Measurements from ENCODE around the gene RHD. TPM values are rescaled to one million over a fixed set of nuclear protein-coding genes. Genes with fewer than 3 reads are reported as not detected.
"Not testable (repeated sequence)": the region's sequence is repeated elsewhere in the genome, so short reads cannot be mapped to it uniquely, and the experiment has no call there.

Gene RHD
- total and polyA plus RNA-seq, 2 donors (not counting 1 experiment from before 2014, with no cell fraction given), result not detected

DNA sequence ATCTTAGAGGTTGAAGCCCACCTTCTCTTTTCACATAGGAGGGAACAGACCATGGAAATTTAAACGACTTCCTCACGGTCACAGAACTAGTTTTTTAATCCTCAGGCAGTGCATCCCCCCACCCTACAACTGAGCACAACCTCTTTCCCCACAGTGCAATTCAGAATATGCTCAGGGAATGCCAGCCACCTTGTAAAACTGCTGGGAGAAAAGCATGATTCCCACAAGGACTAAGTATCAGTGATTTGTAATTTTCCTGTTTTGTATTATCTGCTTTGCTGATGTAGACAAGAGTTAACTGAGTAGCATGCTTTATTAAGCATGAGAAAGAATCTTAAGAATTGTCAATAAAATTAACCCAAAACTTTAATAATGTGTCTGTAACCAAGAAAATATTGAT, 89.6 kb downstream of the RHD start:
- Mint-ChIP-seq H3K27ac (no peak overlapping the region), H3K4me1 (no peaks in the 10 kb centered on the region), H3K9me3 (ENCODE audit: insufficient read depth) (no peaks in the 10 kb centered on the region), H3K4me3 (no peak overlapping the region), H3K27me3 (no peaks in the 10 kb centered on the region)
- H3K9ac ChIP-seq (ENCODE audit: low read length), result no peak overlapping the region
- H3K79me2 ChIP-seq (ENCODE audit: control insufficient read depth, insufficient read depth, low read length), result no peaks in the 10 kb centered on the region
- no peak overlapping the region for H3K27ac ChIP-seq (ENCODE audit: low read length in 2 of 2)
- 93% methylated on average over 2 of the region's 2 CpGs for WGBS (ENCODE audit: insufficient coverage)
- H3K36me3 ChIP-seq (replicated peaks in 1 of 2; ENCODE audit: control extremely low read depth in 1 of 2, control insufficient read depth in 1 of 2, extremely low read depth in 1 of 2, insufficient read depth in 2 of 2, low read length in 1 of 2), result peaks cover 0 to 33% of the 10 kb centered on the region in 2 experiments
- no peak overlapping the region for H3K4me3 ChIP-seq (ENCODE audit: control extremely low read depth in 1 of 5, extremely low read depth in 1 of 5, insufficient read depth in 1 of 5, low read depth in 2 of 5, low read length in 4 of 5)
- CTCF ChIA-PET, result no interaction called here
- POLR2A ChIA-PET, result no interaction called here
- intact Hi-C loops (cut with micrococcal nuclease), result no loop called here
- no peaks in the 10 kb centered on the region for H3K27me3 ChIP-seq (replicated peaks in 1 of 4; ENCODE audit: control extremely low read depth in 1 of 4, control insufficient read depth in 3 of 4, insufficient read depth in 4 of 4, low read length in 3 of 4)
- no peaks in the 10 kb centered on the region for H3K4me1 ChIP-seq (ENCODE audit: control insufficient read depth in 2 of 2, insufficient read depth in 2 of 2, low read length in 2 of 2)
- H3K9me3 ChIP-seq (ENCODE audit: control extremely low read depth in 1 of 3, control insufficient read depth in 2 of 3, insufficient read depth in 1 of 3, low read length in 2 of 3), result no peaks in the 10 kb centered on the region
- ATAC-seq (ENCODE audit: low read depth) (no peak), DNase-seq (no peak)
- TF ChIP-seq EZH2 (IDR thresholded peaks at IDR 0.05; ENCODE audit: borderline replicate concordance, insufficient read depth, low read depth, low read length, poor library complexity, severe bottlenecking), result no peak
- TF ChIP-seq, protein P1, sequence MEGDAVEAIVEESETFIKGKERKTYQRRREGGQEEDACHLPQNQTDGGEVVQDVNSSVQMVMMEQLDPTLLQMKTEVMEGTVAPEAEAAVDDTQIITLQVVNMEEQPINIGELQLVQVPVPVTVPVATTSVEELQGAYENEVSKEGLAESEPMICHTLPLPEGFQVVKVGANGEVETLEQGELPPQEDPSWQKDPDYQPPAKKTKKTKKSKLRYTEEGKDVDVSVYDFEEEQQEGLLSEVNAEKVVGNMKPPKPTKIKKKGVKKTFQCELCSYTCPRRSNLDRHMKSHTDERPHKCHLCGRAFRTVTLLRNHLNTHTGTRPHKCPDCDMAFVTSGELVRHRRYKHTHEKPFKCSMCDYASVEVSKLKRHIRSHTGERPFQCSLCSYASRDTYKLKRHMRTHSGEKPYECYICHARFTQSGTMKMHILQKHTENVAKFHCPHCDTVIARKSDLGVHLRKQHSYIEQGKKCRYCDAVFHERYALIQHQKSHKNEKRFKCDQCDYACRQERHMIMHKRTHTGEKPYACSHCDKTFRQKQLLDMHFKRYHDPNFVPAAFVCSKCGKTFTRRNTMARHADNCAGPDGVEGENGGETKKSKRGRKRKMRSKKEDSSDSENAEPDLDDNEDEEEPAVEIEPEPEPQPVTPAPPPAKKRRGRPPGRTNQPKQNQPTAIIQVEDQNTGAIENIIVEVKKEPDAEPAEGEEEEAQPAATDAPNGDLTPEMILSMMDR (IDR thresholded peaks at IDR 0.05), result no peak
- no peak overlapping the region for H3K4me2 ChIP-seq (replicated peaks; ENCODE audit: low read depth, low read length, poor library complexity, severe bottlenecking)
- H2AFZ ChIP-seq (ENCODE audit: insufficient read depth, low read depth, low read length, poor library complexity, severe bottlenecking), result no peak overlapping the region
- H4K20me1 ChIP-seq (ENCODE audit: control insufficient read depth, insufficient read depth, low read length, poor library complexity, severe bottlenecking), result peaks cover 10% of the 10 kb centered on the region

DNA sequence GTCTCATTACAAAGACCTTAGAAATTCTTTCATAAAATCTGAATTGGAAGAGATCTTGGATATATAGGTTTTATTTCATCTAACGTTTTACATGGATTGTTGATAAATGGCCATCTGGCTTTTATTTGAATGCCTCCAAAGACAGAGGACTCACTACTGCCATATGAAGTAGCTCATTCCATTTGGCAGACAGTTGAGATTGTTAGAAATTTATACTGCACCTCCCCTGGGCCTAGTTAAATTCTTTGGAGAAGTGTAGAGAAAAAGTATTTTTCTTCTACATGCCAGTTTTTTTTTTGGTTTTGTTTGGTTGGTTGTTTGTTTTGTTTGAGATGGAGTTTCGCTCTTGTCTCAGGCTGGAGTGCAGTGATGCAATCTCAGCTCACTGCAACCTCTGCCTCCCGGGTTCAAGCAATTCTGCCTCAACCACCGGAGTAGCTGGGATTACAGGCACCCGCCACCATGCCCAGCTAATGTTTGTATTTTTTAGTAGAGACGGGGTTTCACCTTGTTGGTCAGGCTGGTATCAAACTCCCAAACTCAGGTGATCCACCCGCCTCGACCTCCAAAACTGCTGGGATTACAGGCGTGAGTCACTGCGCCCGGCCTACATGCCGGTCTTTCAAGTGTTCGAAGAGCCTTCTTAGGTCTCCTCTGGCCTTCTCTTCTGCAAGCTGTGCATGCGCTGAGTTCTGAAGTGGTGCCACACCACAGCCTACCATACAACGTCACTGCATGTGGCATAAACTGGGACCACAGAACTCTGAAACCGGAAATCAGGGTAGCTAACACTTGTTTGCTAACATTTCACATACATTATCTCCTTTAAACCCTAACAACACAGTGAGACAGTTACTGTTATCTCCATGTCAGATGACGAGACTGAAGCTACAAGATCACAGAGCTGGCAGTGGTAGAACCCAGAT, 90.6 kb downstream of the RHD start:
- H3K9me3 ChIP-seq (ENCODE audit: control extremely low read depth in 1 of 3, control insufficient read depth in 2 of 3, insufficient read depth in 1 of 3, low read length in 2 of 3); CTCF ChIA-PET; H3K9ac ChIP-seq (ENCODE audit: low read length); H3K9me3 Mint-ChIP-seq (ENCODE audit: insufficient read depth); H3K79me2 ChIP-seq (ENCODE audit: control insufficient read depth, insufficient read depth, low read length); POLR2A ChIA-PET; H3K27me3 ChIP-seq (replicated peaks in 1 of 4; ENCODE audit: control extremely low read depth in 1 of 4, control insufficient read depth in 3 of 4, insufficient read depth in 4 of 4, low read length in 3 of 4); H3K27ac ChIP-seq (ENCODE audit: low read length in 2 of 2); H3K4me1 Mint-ChIP-seq; H3K4me1 ChIP-seq (ENCODE audit: control insufficient read depth in 2 of 2, insufficient read depth in 2 of 2, low read length in 2 of 2); H3K4me3 Mint-ChIP-seq; DNase-seq; H3K4me2 ChIP-seq (replicated peaks; ENCODE audit: low read depth, low read length, poor library complexity, severe bottlenecking); H3K27ac Mint-ChIP-seq; H2AFZ ChIP-seq (ENCODE audit: insufficient read depth, low read depth, low read length, poor library complexity, severe bottlenecking); H3K27me3 Mint-ChIP-seq; ATAC-seq (ENCODE audit: low read depth); H3K4me3 ChIP-seq (ENCODE audit: control extremely low read depth in 1 of 5, extremely low read depth in 1 of 5, insufficient read depth in 1 of 5, low read depth in 2 of 5, low read length in 4 of 5); intact Hi-C loops (cut with micrococcal nuclease): not testable (repeated sequence)
- peaks cover 0 to 32% of the 10 kb centered on the region in 2 experiments for H3K36me3 ChIP-seq (replicated peaks in 1 of 2; ENCODE audit: control extremely low read depth in 1 of 2, control insufficient read depth in 1 of 2, extremely low read depth in 1 of 2, insufficient read depth in 2 of 2, low read length in 1 of 2)
- no CpG with 5 or more reads among the region's 17 CpGs for WGBS (ENCODE audit: insufficient coverage)
- peaks cover 10% of the 10 kb centered on the region for H4K20me1 ChIP-seq (ENCODE audit: control insufficient read depth, insufficient read depth, low read length, poor library complexity, severe bottlenecking)
